Retinal pigment epithelial cell (primary cell): ENCODE results near the gene CPVL.

Experiments
- DNase-seq: peaks from one replicate; pipeline ENCODE4 v3.0.0-alpha.2; 2010; ENCODE audit warnings: low read depth
- H3K4me3 ChIP-seq: 2 replicates; pipeline ENCODE4 v1.5.1; 2011; ENCODE audit warnings: mild to moderate bottlenecking, low read length, control low read depth, moderate library complexity
- TF ChIP-seq, protein P1 (sequence below): conservative IDR thresholded peaks from 2 replicates; pipeline ENCODE4 v1.5.1; 2011; ENCODE audit warnings: low read depth, low read length, control low read depth, inconsistent platforms

Gene CPVL

DNA sequence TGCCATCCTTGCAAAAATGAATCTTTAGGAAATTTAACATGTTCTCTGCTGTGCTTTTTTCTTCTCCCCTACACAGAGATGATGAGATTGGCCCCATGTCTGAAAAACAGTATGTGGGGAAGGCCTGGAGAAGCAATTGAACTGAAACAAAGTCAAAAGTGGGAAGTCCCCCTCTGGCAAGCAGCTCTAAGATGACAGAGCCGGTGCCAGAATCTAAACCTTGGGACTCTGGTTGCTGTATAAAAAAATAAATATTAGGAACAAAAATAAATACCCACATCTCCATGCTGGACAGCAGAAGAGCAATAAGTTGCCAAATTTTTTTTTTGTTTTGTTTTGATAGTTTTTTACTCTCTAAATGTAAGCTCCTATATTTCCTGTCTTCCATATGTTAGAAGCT is 136.4 kb downstream of the CPVL start:
- DNase-seq: no peak
- TF ChIP-seq, protein P1, sequence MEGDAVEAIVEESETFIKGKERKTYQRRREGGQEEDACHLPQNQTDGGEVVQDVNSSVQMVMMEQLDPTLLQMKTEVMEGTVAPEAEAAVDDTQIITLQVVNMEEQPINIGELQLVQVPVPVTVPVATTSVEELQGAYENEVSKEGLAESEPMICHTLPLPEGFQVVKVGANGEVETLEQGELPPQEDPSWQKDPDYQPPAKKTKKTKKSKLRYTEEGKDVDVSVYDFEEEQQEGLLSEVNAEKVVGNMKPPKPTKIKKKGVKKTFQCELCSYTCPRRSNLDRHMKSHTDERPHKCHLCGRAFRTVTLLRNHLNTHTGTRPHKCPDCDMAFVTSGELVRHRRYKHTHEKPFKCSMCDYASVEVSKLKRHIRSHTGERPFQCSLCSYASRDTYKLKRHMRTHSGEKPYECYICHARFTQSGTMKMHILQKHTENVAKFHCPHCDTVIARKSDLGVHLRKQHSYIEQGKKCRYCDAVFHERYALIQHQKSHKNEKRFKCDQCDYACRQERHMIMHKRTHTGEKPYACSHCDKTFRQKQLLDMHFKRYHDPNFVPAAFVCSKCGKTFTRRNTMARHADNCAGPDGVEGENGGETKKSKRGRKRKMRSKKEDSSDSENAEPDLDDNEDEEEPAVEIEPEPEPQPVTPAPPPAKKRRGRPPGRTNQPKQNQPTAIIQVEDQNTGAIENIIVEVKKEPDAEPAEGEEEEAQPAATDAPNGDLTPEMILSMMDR: no peak

DNA sequence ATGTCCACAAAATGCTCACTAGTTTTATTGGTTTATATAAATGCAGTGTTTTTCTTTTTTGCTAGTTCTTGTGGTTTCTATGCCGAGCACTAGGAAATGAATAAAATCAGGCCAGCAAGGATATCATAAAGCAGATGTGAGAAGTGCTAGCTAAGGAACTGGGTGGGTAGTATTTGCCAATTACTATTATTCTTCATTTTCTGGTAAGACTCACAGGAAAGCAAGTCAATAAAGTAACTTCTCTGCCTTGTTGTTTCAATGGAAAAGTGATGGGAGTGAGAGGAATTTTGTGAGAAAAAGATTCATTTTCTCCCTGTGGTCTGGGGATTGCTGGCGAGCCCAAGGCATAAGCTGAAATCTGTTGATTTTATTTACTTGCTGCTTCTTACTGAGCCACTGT is 137.7 kb downstream of the CPVL start:
- TF ChIP-seq, protein P1: no peak
- no peak overlapping the region for H3K4me3 ChIP-seq

More for the DNA sequence above, 136.4 kb downstream of the CPVL start:
- H3K4me3 ChIP-seq: no peak overlapping the region

DNA sequence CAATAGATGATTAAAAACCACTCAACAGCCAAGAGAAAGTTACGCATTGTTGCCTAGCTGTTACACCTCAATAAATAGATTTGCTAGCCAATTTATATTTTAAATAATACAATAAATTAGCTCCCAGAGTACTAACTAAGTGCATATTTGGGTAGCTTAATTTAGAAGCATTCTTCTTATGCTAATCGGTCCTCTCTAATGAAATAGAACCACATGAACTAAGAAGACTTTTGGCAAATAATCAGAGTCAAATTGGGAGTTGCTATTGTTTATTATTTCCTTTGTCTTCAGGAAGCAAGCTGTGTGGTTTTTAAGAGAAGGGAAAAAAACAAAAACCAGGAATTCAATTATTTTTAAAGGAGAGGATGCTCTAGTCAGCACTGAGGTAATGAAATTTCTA is 139.2 kb downstream of the CPVL start:
- TF ChIP-seq, protein P1: no peak
- DNase-seq: no peak
- H3K4me3 ChIP-seq: no peak overlapping the region

More for the DNA sequence above, 137.7 kb downstream of the CPVL start:
- DNase-seq: no peak

DNA sequence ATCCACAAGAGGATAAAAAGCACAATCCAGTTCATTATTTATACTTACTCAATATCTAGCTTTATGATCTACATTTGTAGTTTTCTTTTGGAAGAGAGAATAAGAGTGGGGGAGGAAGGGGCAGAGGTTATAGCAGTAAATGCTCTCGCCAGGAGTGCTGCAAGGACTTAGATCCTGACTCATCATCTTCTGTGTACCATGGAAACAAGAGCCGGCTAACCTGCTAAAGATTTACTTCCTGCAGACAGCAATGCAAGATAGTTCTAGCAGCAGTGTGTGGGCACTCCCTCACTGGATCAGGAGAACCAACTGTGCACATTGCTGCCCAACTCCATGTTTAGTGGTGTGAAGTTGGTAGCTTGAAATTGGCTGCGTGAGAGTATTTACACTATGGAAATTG is 140.5 kb downstream of the CPVL start:
- DNase-seq: no peak
- TF ChIP-seq, protein P1: no peak
- H3K4me3 ChIP-seq: no peak overlapping the region

DNA sequence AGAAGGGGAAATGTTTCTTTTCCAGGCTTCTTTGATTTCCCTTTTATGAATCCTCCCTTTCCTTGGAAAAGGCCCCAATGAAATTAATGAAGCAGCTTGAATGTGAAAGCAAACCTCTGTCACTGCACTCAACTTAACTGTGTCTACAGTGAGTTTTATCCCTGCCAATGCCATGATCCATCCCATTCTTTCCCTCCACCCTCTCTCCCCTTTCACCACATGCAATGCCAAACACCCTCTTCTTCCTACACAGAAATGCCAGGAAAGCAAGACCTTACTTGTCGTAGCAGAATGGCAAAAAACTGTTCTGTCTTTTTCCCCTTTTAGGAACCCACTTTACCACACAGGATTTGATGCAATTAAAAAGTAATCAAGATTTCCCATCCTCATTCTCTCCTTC is 140.9 kb downstream of the CPVL start:
- DNase-seq: no peak
- TF ChIP-seq, protein P1: no peak

GRCh38 chr7:29003703-29004102 is 142.6 kb downstream of the CPVL start:
- TF ChIP-seq, protein P1: no peak
- DNase-seq: no peak
- no peak overlapping the region for H3K4me3 ChIP-seq

More for the DNA sequence above, 140.9 kb downstream of the CPVL start:
- H3K4me3 ChIP-seq: no peak overlapping the region

- H3K4me3 ChIP-seq: no peak overlapping the region
- DNase-seq: no peak
- TF ChIP-seq, protein P1: no peak
These were observed 145.6 kb downstream of the CPVL start for GRCh38 chr7:29000717-29001076.
